Activated T-cell treated with anti-CD3 and anti-CD28 coated beads, Interleukin-2, amount 50 U/mL, for 4 hours (primary cell): ENCODE measurements around the gene IGFBP7. TPM values are rescaled to one million over a fixed set of nuclear protein-coding genes. Genes with fewer than 3 reads are reported as not detected.

Experiments
- ATAC-seq, 2 donors: fragments of 200-7000 bp; cut with Tn5 transposase; one replicate each; pipeline ENCODE4 v1.10.0; 2021
- DNase-seq: peaks from one replicate; pipeline ENCODE4 v3.0.0-alpha.2; 2020
- H3K27me3 Mint-ChIP-seq: one replicate; pipeline ENCODE4 v1.8.0; 2021; ENCODE audit warnings: low read depth, mixed read lengths
- H3K36me3 Mint-ChIP-seq: one replicate; pipeline ENCODE4 v1.8.0; 2022; ENCODE audit warnings: mixed read lengths; ENCODE audit not compliant: insufficient read depth
- H3K4me1 Mint-ChIP-seq: one replicate; pipeline ENCODE4 v1.8.0; 2021; ENCODE audit warnings: low read depth, mixed read lengths
- H3K4me3 Mint-ChIP-seq: one replicate; pipeline ENCODE4 v1.8.0; 2021; ENCODE audit warnings: mild to moderate bottlenecking, moderate library complexity, mixed read lengths
- H3K9me3 Mint-ChIP-seq: one replicate; pipeline ENCODE4 v1.8.0; 2021; ENCODE audit warnings: mixed read lengths
- total RNA-seq, 3 donors: library from RNA; stranded (reverse); gene quantifications; one replicate each; pipeline ENCODE4 v1.2.1, GENCODE V29; 2021

The IGFBP7 gene
- total RNA-seq, 3 donors from 2014 or later, result 0.56 to 0.73 (median 0.63) TPM

DNA sequence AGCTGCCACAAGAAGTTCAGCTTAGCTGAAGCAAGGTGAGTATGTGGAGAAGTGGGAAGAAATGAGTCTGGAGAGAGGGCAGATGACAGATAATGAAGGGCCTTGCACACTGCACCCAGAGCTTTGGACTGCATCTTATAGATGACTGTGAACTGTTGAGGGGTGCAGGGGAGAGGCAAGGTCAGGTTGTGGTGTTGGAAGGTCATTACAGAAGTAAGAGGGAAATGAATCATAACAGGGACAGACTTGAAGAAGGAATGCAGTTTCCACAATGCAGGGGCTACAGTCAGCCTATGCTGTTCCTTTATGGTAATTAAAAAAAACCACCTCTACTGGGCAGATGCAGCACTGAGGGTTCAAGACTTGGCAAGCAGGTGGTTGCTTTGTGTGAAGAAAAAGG is 4.8 kb upstream of the IGFBP7 start:
- no peak overlapping the region for H3K4me3 Mint-ChIP-seq
- ATAC-seq (no peak), DNase-seq (no peak)
- H3K4me1 Mint-ChIP-seq, result peaks cover 11% of the 10 kb centered on the region
- no peaks in the 10 kb centered on the region for H3K36me3 Mint-ChIP-seq
- H3K27me3 Mint-ChIP-seq, result peaks cover 39% of the 10 kb centered on the region
- no peaks in the 10 kb centered on the region for H3K9me3 Mint-ChIP-seq

- Mint-ChIP-seq H3K4me3 (no peak overlapping the region), H3K9me3 (no peaks in the 10 kb centered on the region), H3K27me3 (peaks cover 44% of the 10 kb centered on the region), H3K36me3 (no peaks in the 10 kb centered on the region), H3K4me1 (peaks cover 11% of the 10 kb centered on the region)
- ATAC-seq (no peak), DNase-seq (no peak)
Observed at GRCh38 chr4:57113870-57114269, 3.7 kb upstream of the IGFBP7 start.

- peaks cover 11% of the 10 kb centered on the region for H3K4me1 Mint-ChIP-seq
- peaks cover 59% of the 10 kb centered on the region for H3K27me3 Mint-ChIP-seq
Observed at GRCh38 chr4:57110640-57111511, 691 bp upstream of the IGFBP7 start.

GRCh38 chr4:57109411-57109846 is 756 bp downstream of the IGFBP7 start:
- no peaks in the 10 kb centered on the region for H3K36me3 Mint-ChIP-seq
- no peak for ATAC-seq
- peaks cover 56% of the 10 kb centered on the region for H3K27me3 Mint-ChIP-seq
- peaks cover 11% of the 10 kb centered on the region for H3K4me1 Mint-ChIP-seq
- H3K9me3 Mint-ChIP-seq, result no peaks in the 10 kb centered on the region
- no peak for DNase-seq
- H3K4me3 Mint-ChIP-seq, result peak overlapping the region; percentile 50

More at GRCh38 chr4:57110640-57111511, 691 bp upstream of the IGFBP7 start:
- H3K36me3 Mint-ChIP-seq, result no peaks in the 10 kb centered on the region
- H3K4me3 Mint-ChIP-seq, result peak overlapping the region; percentile 81
- DNase-seq, result no peak
- no peaks in the 10 kb centered on the region for H3K9me3 Mint-ChIP-seq
- ATAC-seq, result peak; percentile 15 to 22

DNA sequence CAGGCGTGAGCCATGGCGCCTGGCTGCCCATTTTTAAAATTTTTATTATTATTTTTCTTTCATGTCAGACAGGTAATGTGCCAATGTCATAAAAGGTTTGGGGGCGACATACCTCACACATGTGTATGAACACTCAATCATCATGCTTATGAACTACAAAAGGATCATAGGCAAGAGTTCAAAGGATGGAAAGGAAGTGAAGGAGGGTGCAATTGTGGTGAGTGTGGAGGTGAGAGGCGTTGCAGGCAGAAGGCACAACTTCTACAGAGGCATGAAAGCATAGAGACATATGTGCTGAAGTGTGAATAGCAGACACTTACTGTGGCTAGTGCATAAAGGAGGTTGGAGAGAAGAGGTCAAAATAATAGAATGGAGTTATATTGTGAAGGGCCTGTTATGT is 4.0 kb downstream of the IGFBP7 start:
- Mint-ChIP-seq H3K4me1 (peaks cover 8% of the 10 kb centered on the region), H3K4me3 (no peak overlapping the region)
- DNase-seq, result no peak

DNA sequence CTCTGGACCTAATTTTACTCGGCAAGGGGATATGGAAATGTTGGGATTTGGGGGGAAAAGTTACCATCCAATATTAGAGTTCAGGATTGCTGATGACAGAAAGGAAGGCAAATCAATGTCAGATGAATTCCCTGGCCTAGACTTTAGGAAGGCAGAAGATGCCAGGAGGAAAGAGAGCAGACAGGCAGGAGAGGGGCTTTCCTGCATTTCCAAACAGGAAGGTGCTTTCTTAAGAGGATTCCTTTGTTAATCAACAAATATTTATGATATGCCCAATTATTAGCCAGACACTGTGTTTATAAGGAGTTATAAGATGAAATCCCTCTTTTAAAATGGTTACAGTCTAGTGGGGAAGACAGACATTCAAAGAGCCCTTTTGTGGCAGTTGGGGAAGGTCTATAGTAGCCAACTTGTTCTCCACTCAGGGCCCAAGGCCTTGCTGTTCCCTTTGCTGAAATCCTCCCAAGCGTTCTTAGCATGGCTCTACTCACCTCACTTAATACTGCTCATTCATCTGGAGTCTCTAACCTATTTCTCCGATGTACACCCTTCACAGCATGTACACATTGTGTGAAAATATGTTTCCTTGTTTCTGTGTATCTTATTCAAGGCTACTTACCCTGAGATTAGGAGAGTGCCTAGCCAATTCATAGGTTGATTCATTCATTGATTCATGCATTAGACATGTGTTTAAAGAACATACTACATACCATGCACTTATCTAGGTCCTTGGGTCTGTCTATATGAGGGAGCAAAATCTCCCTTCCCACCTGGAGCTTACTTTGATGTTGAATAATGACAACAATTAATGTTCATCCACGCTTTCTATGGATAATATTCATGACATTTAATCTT is 5.3 kb downstream of the IGFBP7 start:
- DNase-seq, result no peak
- Mint-ChIP-seq H3K27me3 (peaks cover 39% of the 10 kb centered on the region), H3K4me3 (no peak overlapping the region), H3K36me3 (no peaks in the 10 kb centered on the region), H3K4me1 (no peaks in the 10 kb centered on the region), H3K9me3 (no peaks in the 10 kb centered on the region)
- no peak for ATAC-seq

More for the DNA sequence above, 4.0 kb downstream of the IGFBP7 start:
- Mint-ChIP-seq H3K27me3 (peaks cover 44% of the 10 kb centered on the region), H3K9me3 (no peaks in the 10 kb centered on the region), H3K36me3 (no peaks in the 10 kb centered on the region)
- no peak for ATAC-seq

- Mint-ChIP-seq H3K9me3 (no peaks in the 10 kb centered on the region), H3K4me3 (no peak overlapping the region), H3K4me1 (no peaks in the 10 kb centered on the region), H3K27me3 (peaks cover 25% of the 10 kb centered on the region), H3K36me3 (no peaks in the 10 kb centered on the region)
- no peak for DNase-seq
- no peak for ATAC-seq
Observed at GRCh38 chr4:57103051-57103450, 7.1 kb downstream of the IGFBP7 start.

GRCh38 chr4:57102050-57102624 is 8.0 kb downstream of the IGFBP7 start:
- no peaks in the 10 kb centered on the region for H3K4me1 Mint-ChIP-seq
- H3K4me3 Mint-ChIP-seq, result no peak overlapping the region
- H3K9me3 Mint-ChIP-seq, result no peaks in the 10 kb centered on the region
- no peaks in the 10 kb centered on the region for H3K36me3 Mint-ChIP-seq
- peaks cover 17% of the 10 kb centered on the region for H3K27me3 Mint-ChIP-seq
- DNase-seq (no peak), ATAC-seq (no peak)

DNA sequence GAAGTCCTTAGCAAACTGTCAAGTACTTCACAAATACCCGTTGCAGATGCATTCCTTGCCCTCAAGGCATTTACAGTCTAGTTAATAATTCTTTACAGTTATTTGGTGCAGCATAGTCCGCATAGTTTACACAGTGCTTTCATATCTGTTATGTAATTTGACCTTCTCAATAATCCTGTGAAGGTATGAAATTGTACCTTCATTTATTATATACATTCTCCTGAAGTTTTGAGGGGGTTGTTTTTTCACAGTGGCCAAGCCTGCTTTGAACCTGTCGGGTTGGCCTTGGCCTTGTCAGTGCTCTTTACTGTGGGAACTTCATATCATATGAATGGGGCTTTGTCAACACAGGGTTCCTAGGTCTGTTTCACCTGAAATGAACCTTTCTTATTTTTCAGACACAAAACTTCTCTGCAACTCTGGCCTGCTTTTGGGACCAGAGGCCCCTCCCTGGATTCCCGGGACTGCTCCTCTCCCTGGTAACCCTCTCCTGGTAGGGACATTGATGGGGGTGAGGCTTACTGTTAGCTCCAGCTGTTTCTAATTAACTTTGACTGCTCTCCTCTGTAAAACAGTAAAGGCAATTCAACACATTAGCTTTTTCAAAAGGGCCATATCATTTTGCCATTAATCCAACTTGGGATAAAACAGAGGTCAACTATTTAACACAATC is 9.1 kb downstream of the IGFBP7 start:
- Mint-ChIP-seq H3K4me3 (no peak overlapping the region), H3K27me3 (peaks cover 11% of the 10 kb centered on the region), H3K9me3 (no peaks in the 10 kb centered on the region), H3K36me3 (no peaks in the 10 kb centered on the region), H3K4me1 (no peaks in the 10 kb centered on the region)
- ATAC-seq, result no peak
- no peak for DNase-seq

DNA sequence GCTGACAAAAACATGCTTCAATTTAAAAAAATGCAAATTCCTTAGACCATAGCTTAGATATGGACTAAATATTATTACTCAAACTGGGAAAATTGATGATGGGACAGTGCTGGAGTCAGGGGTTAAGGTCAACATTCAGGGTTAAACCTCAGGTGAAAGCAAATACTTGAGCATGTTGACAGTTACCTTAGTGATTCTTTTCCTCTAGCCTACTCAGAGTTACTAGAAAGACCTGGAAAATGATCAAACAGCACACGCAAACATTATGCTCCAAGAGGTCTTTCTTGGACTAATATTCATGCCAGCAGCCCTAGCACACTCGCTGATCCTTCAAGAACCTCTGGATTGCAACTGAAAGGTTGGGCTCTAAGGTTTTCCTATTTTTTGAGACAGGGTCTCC is 10.8 kb downstream of the IGFBP7 start:
- Mint-ChIP-seq H3K36me3 (no peaks in the 10 kb centered on the region), H3K4me1 (no peaks in the 10 kb centered on the region), H3K9me3 (no peaks in the 10 kb centered on the region), H3K4me3 (no peak overlapping the region), H3K27me3 (peaks cover 8% of the 10 kb centered on the region)
- DNase-seq (no peak), ATAC-seq (no peak)

- ATAC-seq (no peak), DNase-seq (no peak)
- H3K27me3 Mint-ChIP-seq, result peaks cover 7% of the 10 kb centered on the region
- H3K36me3 Mint-ChIP-seq, result no peaks in the 10 kb centered on the region
- H3K9me3 Mint-ChIP-seq, result no peaks in the 10 kb centered on the region
- H3K4me1 Mint-ChIP-seq, result no peaks in the 10 kb centered on the region
- H3K4me3 Mint-ChIP-seq, result no peak overlapping the region
Observed at GRCh38 chr4:57098941-57099340, 11.2 kb downstream of the IGFBP7 start.

DNA sequence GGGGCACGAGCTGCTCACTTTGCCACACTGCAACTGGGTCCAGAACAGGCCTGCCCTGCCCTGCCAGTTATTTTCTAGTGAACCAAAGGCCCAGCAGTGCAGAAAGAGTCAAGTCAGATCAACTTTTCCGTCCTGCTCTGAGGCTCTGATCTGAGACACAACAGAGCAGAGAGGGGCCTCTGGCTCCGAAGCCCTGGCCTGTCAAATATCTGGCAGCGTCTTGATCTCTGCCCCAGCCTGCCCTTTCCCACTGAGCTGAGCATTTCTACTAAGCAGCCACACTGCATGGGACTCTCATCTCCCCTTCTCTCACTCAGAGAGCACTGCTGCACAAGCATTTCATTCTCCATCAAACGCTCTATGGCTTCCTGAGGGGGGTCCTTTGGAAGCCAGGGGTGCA is 11.8 kb downstream of the IGFBP7 start:
- Mint-ChIP-seq H3K9me3 (no peaks in the 10 kb centered on the region), H3K4me1 (no peaks in the 10 kb centered on the region), H3K36me3 (no peaks in the 10 kb centered on the region), H3K27me3 (peaks cover 7% of the 10 kb centered on the region), H3K4me3 (no peak overlapping the region)
- no peak for DNase-seq
- no peak for ATAC-seq

DNA sequence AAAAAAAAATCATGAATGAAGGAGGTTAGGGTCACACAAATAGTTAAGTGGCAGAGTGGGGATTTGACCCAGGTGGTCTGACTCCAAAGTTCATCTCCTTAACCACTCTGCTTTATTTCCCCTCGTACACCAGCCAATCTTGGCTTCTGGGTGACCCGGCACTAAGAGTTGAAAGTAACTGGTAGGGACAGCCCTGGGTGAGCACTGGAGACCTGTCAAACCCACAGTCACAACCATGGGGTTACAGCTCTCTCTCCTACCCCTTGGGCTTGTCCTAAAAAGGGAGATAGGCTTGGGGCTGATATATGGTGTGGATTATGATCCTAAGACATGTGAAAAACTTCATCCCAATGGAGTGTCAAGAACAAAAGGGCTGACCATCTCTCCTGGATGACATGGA is 12.5 kb downstream of the IGFBP7 start:
- H3K36me3 Mint-ChIP-seq, result no peaks in the 10 kb centered on the region
- peaks cover 7% of the 10 kb centered on the region for H3K27me3 Mint-ChIP-seq
- ATAC-seq (no peak), DNase-seq (no peak)
- no peaks in the 10 kb centered on the region for H3K4me1 Mint-ChIP-seq
- no peak overlapping the region for H3K4me3 Mint-ChIP-seq
- H3K9me3 Mint-ChIP-seq, result no peaks in the 10 kb centered on the region

DNA sequence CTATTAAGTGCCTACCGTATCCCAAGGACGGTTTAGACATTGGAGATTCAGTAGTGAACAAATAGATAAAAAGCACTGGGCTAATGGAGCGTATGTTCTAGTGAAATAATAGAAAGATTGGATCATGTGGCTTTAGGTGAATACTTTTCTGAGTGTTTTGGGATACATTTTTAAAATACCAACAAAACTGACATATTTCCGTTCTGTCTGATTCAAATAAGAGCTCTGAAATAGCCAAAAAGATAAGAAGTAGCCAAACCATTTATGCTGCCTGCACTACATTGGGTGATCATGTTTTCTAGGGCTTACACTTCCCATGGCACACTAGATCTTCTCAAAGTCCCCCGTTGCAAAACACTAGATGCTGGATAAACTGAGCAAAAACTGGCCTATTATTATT is 14.2 kb downstream of the IGFBP7 start:
- Mint-ChIP-seq H3K4me3 (no peak overlapping the region), H3K4me1 (no peaks in the 10 kb centered on the region), H3K36me3 (no peaks in the 10 kb centered on the region), H3K9me3 (no peaks in the 10 kb centered on the region), H3K27me3 (peaks cover 7% of the 10 kb centered on the region)
- DNase-seq, result no peak
- no peak for ATAC-seq
